Epithelial cell of proximal tubule (primary cell): ENCODE data around the gene ACOXL. TPM values are rescaled to one million over a fixed set of nuclear protein-coding genes. Genes with fewer than 3 reads are reported as not detected.

Experiments used
- DNase-seq: peaks from one replicate; pipeline ENCODE4 v3.0.0-alpha.2; 2011; ENCODE audit warnings: low read depth
- H3K4me3 ChIP-seq: 2 replicates; pipeline ENCODE4 v1.5.1; 2011; ENCODE audit warnings: low read depth, mild to moderate bottlenecking, low read length
- CTCF ChIP-seq: conservative IDR thresholded peaks from 2 replicates; pipeline ENCODE4 v1.5.1; 2012; ENCODE audit warnings: low read depth, mild to moderate bottlenecking, low read length
- total RNA-seq: library from RNA; depleted of rRNA; stranded (reverse); fragments of >200 nt; gene quantifications from 2 replicates; pipeline ENCODE4 v1.2.3, GENCODE V29; 2015

ACOXL gene
- total RNA-seq, 1 donor from 2014 or later = 0.06 TPM

- no peak overlapping the region for H3K4me3 ChIP-seq
- no peak for TF ChIP-seq CTCF
- no peak for DNase-seq
These were observed 29.6 kb upstream of the ACOXL start for GRCh38 chr2:110702514-110703380.

GRCh38 chr2:110707386-110707965 is 24.9 kb upstream of the ACOXL start:
- no peak for TF ChIP-seq CTCF
- no peak overlapping the region for H3K4me3 ChIP-seq
- no peak for DNase-seq

- H3K4me3 ChIP-seq = no peak overlapping the region
- no peak for TF ChIP-seq CTCF
- DNase-seq = no peak
These were observed 23.9 kb upstream of the ACOXL start for GRCh38 chr2:110708455-110708854.

GRCh38 chr2:110712737-110713136 is 19.6 kb upstream of the ACOXL start:
- no peak for TF ChIP-seq CTCF
- DNase-seq = no peak
- H3K4me3 ChIP-seq = no peak overlapping the region

- TF ChIP-seq CTCF = no peak
- no peak overlapping the region for H3K4me3 ChIP-seq
- no peak for DNase-seq
These were observed 18.6 kb upstream of the ACOXL start for GRCh38 chr2:110713513-110714362.

- no peak overlapping the region for H3K4me3 ChIP-seq
- no peak for TF ChIP-seq CTCF
- DNase-seq = no peak
These were observed 17.7 kb upstream of the ACOXL start for GRCh38 chr2:110714452-110715224.
